Uterus (tissue), 4 donors: ENCODE measurements around the gene SLC8A1. TPM values are rescaled to one million over a fixed set of nuclear protein-coding genes. Genes with fewer than 3 reads are reported as not detected.

Experiments used
- DNase-seq, 2 donors: peaks; one replicate each; pipeline ENCODE4 v3.0.0-alpha.2; 2019 to 2020
- H3K27ac ChIP-seq, 2 donors: fragments of 200-600 bp; sonication (generic); 1 replicate in 1 of 2; 2 replicates in 1 of 2; pipeline ENCODE4 v1.5.1; 2016 to 2018
- H3K27me3 ChIP-seq, 2 donors: fragments of 200-600 bp; sonication (generic); one replicate each; pipeline ENCODE4 v1.5.1; 2018 to 2019; ENCODE audit warnings: control low read depth in 1 of 2
- H3K36me3 ChIP-seq, 2 donors: fragments of 200-600 bp; sonication (generic); one replicate each; pipeline ENCODE4 v1.5.1; 2019; ENCODE audit warnings: control low read depth in 1 of 2
- H3K4me1 ChIP-seq, 2 donors: fragments of 200-600 bp; sonication (generic); one replicate each; pipeline ENCODE4 v1.5.1; 2018 to 2019; ENCODE audit warnings: control low read depth in 1 of 2
- H3K4me3 ChIP-seq, 2 donors: fragments of 200-600 bp; sonication (generic); 1 replicate in 1 of 2; 2 replicates in 1 of 2; pipeline ENCODE4 v1.5.1; 2018 to 2019; ENCODE audit warnings: mild to moderate bottlenecking in 1 of 2
- H3K9me3 ChIP-seq, 2 donors: fragments of 200-600 bp; sonication (generic); one replicate each; pipeline ENCODE4 v1.5.1; 2019; ENCODE audit warnings: control low read depth in 1 of 2
- CTCF ChIP-seq, 4 experiments: fragments of 200-600 bp in 2 of 4; fragments of 450-650 bp in 2 of 4; sonication (generic) in 2 of 4; IDR thresholded peaks; one replicate each; pipeline ENCODE4 v1.5.1; 2016 to 2019; ENCODE audit warnings: antibody characterized with exemption in 4 of 4, mild to moderate bottlenecking in 2 of 4, moderate library complexity in 1 of 4
- POLR2A ChIP-seq, 2 donors: fragments of 450-650 bp; IDR thresholded peaks; one replicate each; pipeline ENCODE4 v1.6.1; 2016; ENCODE audit warnings: antibody characterized with exemption in 2 of 2, mild to moderate bottlenecking in 1 of 2, moderate library complexity in 1 of 2
- intact Hi-C: fragments of 100-400 bp; cut with DNase I; formaldehyde crosslinking; loops from one replicate; pipeline ENCODE4 v1.15.1; 2023; ENCODE audit warnings: low total_unique reads
- total RNA-seq, 4 donors: library from RNA; depleted of rRNA in 3 of 4; stranded (reverse); fragments of >200 nt in 3 of 4; gene quantifications; one replicate each; pipeline versions ENCODE4 v1.1.0 to v1.2.4, GENCODE V29; 2014 to 2023
- donor health status: DM: yes; HTN: yes; CAD: no.

The SLC8A1 gene
- total RNA-seq, 4 donors from 2014 or later, result 61.2 to 257 (median 140) TPM

- H3K27ac ChIP-seq, result no peak overlapping the region
- H3K9me3 ChIP-seq, result no peaks in the 10 kb centered on the region
- no peaks in the 10 kb centered on the region for H3K27me3 ChIP-seq
- H3K4me1 ChIP-seq, result peaks cover 0 to 7% of the 10 kb centered on the region in 2 donors
- DNase-seq, result no peak
- TF ChIP-seq CTCF (IDR thresholded peaks at IDR 0.05) (no peak), POLR2A (IDR thresholded peaks at IDR 0.05) (no peak)
- no peaks in the 10 kb centered on the region for H3K36me3 ChIP-seq
- no peak overlapping the region for H3K4me3 ChIP-seq
- intact Hi-C loops, result no loop called here
Observed at GRCh38 chr2:40367032-40367431, 84.9 kb downstream of the SLC8A1 start.

- no peaks in the 10 kb centered on the region for H3K9me3 ChIP-seq
- no peak for DNase-seq
- intact Hi-C loops, result no loop called here
- H3K4me1 ChIP-seq, result peaks cover 0 to 2% of the 10 kb centered on the region in 2 donors
- H3K36me3 ChIP-seq, result no peaks in the 10 kb centered on the region
- H3K27ac ChIP-seq, result peak overlapping the region; percentile 73 to 88
- H3K27me3 ChIP-seq, result no peaks in the 10 kb centered on the region
- peak overlapping the region; percentile 18 to 29 for H3K4me3 ChIP-seq
- TF ChIP-seq POLR2A (IDR thresholded peaks at IDR 0.05), result no peak
- TF ChIP-seq CTCF (IDR thresholded peaks at IDR 0.05), result no peak
Observed at GRCh38 chr2:40364151-40364874, 87.6 kb downstream of the SLC8A1 start.

- TF ChIP-seq CTCF (IDR thresholded peaks at IDR 0.05) (no peak), POLR2A (IDR thresholded peaks at IDR 0.05) (no peak)
- DNase-seq, result no peak
- intact Hi-C loops, result no loop called here
- peak overlapping the region; percentile 18 to 29 for H3K4me3 ChIP-seq
- no peaks in the 10 kb centered on the region for H3K4me1 ChIP-seq
- peak overlapping the region; percentile 73 to 88 for H3K27ac ChIP-seq
- no peaks in the 10 kb centered on the region for H3K9me3 ChIP-seq
- no peaks in the 10 kb centered on the region for H3K27me3 ChIP-seq
- no peaks in the 10 kb centered on the region for H3K36me3 ChIP-seq
Observed at GRCh38 chr2:40363631-40364030, 88.3 kb downstream of the SLC8A1 start.

- Histone ChIP-seq H3K4me1 (no peaks in the 10 kb centered on the region), H3K27ac (peak overlapping the region; percentile 73 to 88), H3K27me3 (no peaks in the 10 kb centered on the region), H3K4me3 (peak overlapping the region; percentile 18 to 29), H3K9me3 (no peaks in the 10 kb centered on the region), H3K36me3 (no peaks in the 10 kb centered on the region)
- DNase-seq, result no peak
- TF ChIP-seq POLR2A (IDR thresholded peaks at IDR 0.05) (no peak), CTCF (IDR thresholded peaks at IDR 0.05) (no peak)
- intact Hi-C loops, result no loop called here
Observed at GRCh38 chr2:40363231-40363630, 88.7 kb downstream of the SLC8A1 start.

- H3K27ac ChIP-seq, result no peak overlapping the region
- TF ChIP-seq CTCF (IDR thresholded peaks at IDR 0.05), result no peak
- no peak for TF ChIP-seq POLR2A (IDR thresholded peaks at IDR 0.05)
- H3K27me3 ChIP-seq, result no peaks in the 10 kb centered on the region
- no peaks in the 10 kb centered on the region for H3K9me3 ChIP-seq
- no peak for DNase-seq
- intact Hi-C loops, result no loop called here
- H3K36me3 ChIP-seq, result no peaks in the 10 kb centered on the region
- no peak overlapping the region for H3K4me3 ChIP-seq
- H3K4me1 ChIP-seq, result no peaks in the 10 kb centered on the region
Observed at GRCh38 chr2:40361478-40361877, 90.4 kb downstream of the SLC8A1 start.
